Prostate gland (tissue), 2 donors: ENCODE data around the gene POU3F3.

Experiments used
- CTCF ChIP-seq, 4 experiments: fragments of 200-600 bp in 2 of 4; fragments of 450-650 bp in 2 of 4; sonication (generic) in 2 of 4; IDR thresholded peaks; 1 replicate in 3 of 4; 2 replicates in 1 of 4; pipeline ENCODE4 v1.5.1; 2016 to 2019; ENCODE audit warnings: antibody characterized with exemption in 4 of 4, mild to moderate bottlenecking in 2 of 4, moderate library complexity in 2 of 4
- POLR2A ChIP-seq: fragments of 450-650 bp; IDR thresholded peaks from one replicate; pipeline ENCODE4 v1.6.1; 2016; ENCODE audit warnings: antibody characterized with exemption, mild to moderate bottlenecking

- TF ChIP-seq CTCF (IDR thresholded peaks at IDR 0.05), result no peak
- TF ChIP-seq POLR2A, result no peak
These were observed 17.1 kb upstream of the POU3F3 start for GRCh38 chr2:104836841-104837240.
